Liver (tissue), 3 donors: ENCODE results near the gene FKBP15.

Experiments
- ATF3 ChIP-seq: IDR thresholded peaks from 2 replicates; pipeline ENCODE4 v1.6.1; 2016; ENCODE audit warnings: antibody characterized with exemption
- CTCF ChIP-seq: fragments of 150-350 bp; IDR thresholded peaks from 2 replicates; pipeline ENCODE4 v1.5.1; 2017; ENCODE audit warnings: improper control_type of control experiment, low read depth, low read length; ENCODE audit not compliant: missing input control
- EGR1 ChIP-seq, 2 donors: IDR thresholded peaks; 2 replicates each; pipeline ENCODE4 v1.6.1; 2016 to 2018; ENCODE audit warnings: antibody characterized with exemption in 2 of 2, low read depth in 2 of 2
- FOXA2 ChIP-seq: IDR thresholded peaks from 2 replicates; pipeline ENCODE4 v1.6.1; 2016; ENCODE audit warnings: antibody characterized with exemption
- GABPA ChIP-seq, 2 donors: IDR thresholded peaks in 1 of 2; conservative IDR thresholded peaks in 1 of 2; 2 replicates each; pipeline ENCODE4 v1.6.1; 2016; ENCODE audit warnings: antibody characterized with exemption in 2 of 2, mild to moderate bottlenecking in 1 of 2, moderate library complexity in 1 of 2
- HNF4G ChIP-seq: IDR thresholded peaks from 2 replicates; pipeline ENCODE4 v1.6.1; 2016; ENCODE audit warnings: antibody characterized with exemption
- JUND ChIP-seq, 2 donors: IDR thresholded peaks; 2 replicates each; pipeline ENCODE4 v1.6.1; 2016; ENCODE audit warnings: antibody characterized with exemption in 2 of 2
- MAX ChIP-seq: IDR thresholded peaks from 2 replicates; pipeline ENCODE4 v1.6.1; 2016; ENCODE audit warnings: antibody characterized with exemption
- RAD21 ChIP-seq, 2 donors: IDR thresholded peaks; 2 replicates each; pipeline ENCODE4 v1.6.1; 2016; ENCODE audit warnings: antibody characterized with exemption in 2 of 2, mild to moderate bottlenecking in 2 of 2
- REST ChIP-seq: IDR thresholded peaks from 2 replicates; pipeline ENCODE4 v1.6.1; 2016; ENCODE audit warnings: antibody characterized with exemption, mild to moderate bottlenecking
- SP1 ChIP-seq: IDR thresholded peaks from 2 replicates; pipeline ENCODE4 v1.6.1; 2018; ENCODE audit warnings: antibody characterized with exemption, mild to moderate bottlenecking
- TAF1 ChIP-seq: conservative IDR thresholded peaks from 2 replicates; pipeline ENCODE4 v1.6.1; 2016; ENCODE audit warnings: antibody characterized with exemption, mild to moderate bottlenecking
- YY1 ChIP-seq: IDR thresholded peaks from 2 replicates; pipeline ENCODE4 v1.6.1; 2016; ENCODE audit warnings: antibody characterized with exemption, mild to moderate bottlenecking
- ZBTB33 ChIP-seq: IDR thresholded peaks from 2 replicates; pipeline ENCODE4 v1.6.1; 2016; ENCODE audit warnings: antibody characterized with exemption
- donor health status: healthy.
- donor health status: healthy.

- TF ChIP-seq CTCF: no peak
- no peak for TF ChIP-seq SP1
- TF ChIP-seq EGR1 (IDR thresholded peaks at IDR 0.05; ENCODE audit: low read depth in 2 of 2): no peak
- no peak for TF ChIP-seq ZBTB33
- no peak for TF ChIP-seq REST
- TF ChIP-seq GABPA (IDR thresholded peaks at IDR 0.05 in 1 of 2, conservative IDR thresholded peaks at IDR 0.05 in 1 of 2): no peak
- TF ChIP-seq TAF1: no peak
- no peak for TF ChIP-seq JUND (IDR thresholded peaks at IDR 0.05)
- TF ChIP-seq RAD21 (IDR thresholded peaks at IDR 0.05): no peak
- TF ChIP-seq MAX: no peak
- TF ChIP-seq YY1: no peak
- no peak for TF ChIP-seq FOXA2
- no peak for TF ChIP-seq ATF3
- no peak for TF ChIP-seq HNF4G
Observed at GRCh38 chr9:113210815-113211214, 10.3 kb downstream of the FKBP15 start.
